Lower leg skin (tissue), 4 donors: ENCODE measurements around the gene RSPH1. TPM values are rescaled to one million over a fixed set of nuclear protein-coding genes. Genes with fewer than 3 reads are reported as not detected.
A peak's percentile ranks its signal among the peaks of the same experiment; 100 is the strongest.

ENCODE experiments used
- DNase-seq, 2 donors: peaks; one replicate each; pipeline ENCODE4 v3.0.0-alpha.2; 2019; ENCODE audit warnings: low spot score in 2 of 2
- H3K4me3 ChIP-seq: fragments of 200-600 bp; sonication (generic); 2 replicates; pipeline ENCODE4 v1.5.1; 2017; ENCODE audit warnings: mild to moderate bottlenecking, low read depth; ENCODE audit not compliant: poor library complexity, severe bottlenecking
- CTCF ChIP-seq, 3 donors: fragments of 450-650 bp; IDR thresholded peaks; one replicate each; pipeline ENCODE4 v1.5.1; 2016; ENCODE audit warnings: antibody characterized with exemption in 3 of 3, mild to moderate bottlenecking in 3 of 3, moderate library complexity in 2 of 3
- POLR2A ChIP-seq, 2 donors: fragments of 450-650 bp; IDR thresholded peaks; one replicate each; pipeline ENCODE4 v1.6.1; 2016 to 2017; ENCODE audit warnings: antibody characterized with exemption in 2 of 2, mild to moderate bottlenecking in 1 of 2, moderate library complexity in 1 of 2
- WGBS, 2 donors: methylation state at CpG; one replicate each; pipeline ENCODE4 v1.1.5; 2018; 5-methylcytosine and 5-hydroxymethylcytosine counted together
- intact Hi-C: fragments of 100-400 bp; cut with DNase I; formaldehyde crosslinking; loops from one replicate; pipeline ENCODE4 v1.15.0; 2023; ENCODE audit warnings: low total_unique reads
- total RNA-seq, 4 donors: library from RNA; depleted of rRNA; stranded (reverse); fragments of >200 nt; gene quantifications; one replicate each; pipeline ENCODE4 v1.1.0, GENCODE V29; 2016

The RSPH1 gene
- total RNA-seq, 4 donors from 2014 or later, result 0.34 to 3.7 (median 2.1) TPM

GRCh38 chr21:42530167-42530518 lies 34.1 kb upstream of the RSPH1 start:
- DNase-seq, result peak in 1 of 2 donors; percentile 72
- TF ChIP-seq CTCF (IDR thresholded peaks at IDR 0.05) (no peak), POLR2A (IDR thresholded peaks at IDR 0.05) (no peak)
- intact Hi-C loops, result no loop called here
- no peak overlapping the region for H3K4me3 ChIP-seq
- WGBS, 2 donors, result 74 to 81% methylated on average over 5 of the region's 5 CpGs

GRCh38 chr21:42527489-42528158 lies 31.6 kb upstream of the RSPH1 start:
- WGBS, 2 donors, result 75 to 76% methylated on average over 13 of the region's 13 CpGs
- intact Hi-C loops, result no loop called here

GRCh38 chr21:42527127-42527488 lies 31.1 kb upstream of the RSPH1 start:
- WGBS, 2 donors, result 92 to 93% methylated on average over 7 to 8 of the region's 8 CpGs
- no peak overlapping the region for H3K4me3 ChIP-seq
- no peak for DNase-seq
- intact Hi-C loops, result no loop called here
- TF ChIP-seq POLR2A (IDR thresholded peaks at IDR 0.05) (no peak), CTCF (IDR thresholded peaks at IDR 0.05) (no peak)

More at GRCh38 chr21:42527489-42528158, 31.6 kb upstream of the RSPH1 start:
- DNase-seq, result peak in 1 of 2 donors; percentile 81
- no peak overlapping the region for H3K4me3 ChIP-seq
- TF ChIP-seq POLR2A (IDR thresholded peaks at IDR 0.05) (no peak), CTCF (IDR thresholded peaks at IDR 0.05) (no peak)

DNA sequence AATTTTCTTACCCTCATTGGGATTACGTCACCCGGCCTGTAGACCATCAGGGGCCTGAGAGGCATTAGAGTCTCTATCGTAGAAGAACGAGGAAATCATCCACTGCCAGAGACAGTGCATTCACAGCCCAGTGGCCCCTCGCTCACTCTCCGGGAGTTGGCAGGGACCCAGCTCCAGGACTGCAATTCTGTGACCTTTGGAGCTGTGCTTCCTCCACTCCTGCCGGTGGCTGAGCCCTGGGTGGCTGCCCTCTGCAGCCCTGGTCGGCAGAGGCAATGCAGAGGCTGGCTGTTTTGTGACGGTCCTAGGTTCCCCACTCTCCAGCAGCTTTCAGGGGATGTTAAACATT lies 30.3 kb upstream of the RSPH1 start:
- 78 to 81% methylated on average over 9 of the region's 9 CpGs for WGBS, 2 donors
- H3K4me3 ChIP-seq, result no peak overlapping the region
- intact Hi-C loops, result no loop called here
- DNase-seq, result peak in 1 of 2 donors; percentile 85
- TF ChIP-seq CTCF (IDR thresholded peaks at IDR 0.05) (no peak), POLR2A (IDR thresholded peaks at IDR 0.05) (no peak)

DNA sequence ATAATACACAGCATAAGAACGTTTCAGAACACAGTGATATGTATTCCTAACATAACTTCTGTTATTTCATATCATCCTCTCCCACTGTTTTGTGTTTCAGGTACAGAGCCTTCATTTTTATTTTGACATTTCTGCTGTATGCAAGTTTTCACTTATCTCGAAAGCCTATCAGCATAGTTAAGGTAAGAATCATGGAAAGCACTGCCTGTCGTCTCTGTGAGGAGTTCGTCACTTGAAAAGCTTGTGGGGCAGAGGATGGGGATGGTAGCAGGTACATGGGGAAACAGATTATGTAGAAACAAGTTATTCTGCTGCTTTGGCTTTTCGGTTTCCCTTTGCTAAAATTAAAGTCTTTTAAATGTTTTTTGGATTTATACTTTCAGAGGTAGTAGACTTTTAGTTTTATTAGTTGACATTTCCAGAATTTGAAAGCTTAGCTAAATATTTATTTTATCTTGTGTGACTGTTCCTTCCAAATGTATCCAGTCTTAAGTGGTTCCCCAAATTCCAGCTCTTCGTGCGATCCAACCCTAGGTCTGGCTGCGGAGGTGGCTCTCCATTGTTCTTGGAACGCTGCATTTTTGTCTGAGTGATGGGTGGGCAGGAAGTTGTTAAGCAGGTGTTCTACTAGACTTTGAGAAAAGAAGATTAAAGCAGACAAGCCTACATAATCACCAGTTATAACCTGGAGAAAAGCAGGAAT lies 29.8 kb upstream of the RSPH1 start:
- WGBS, 2 donors, result 83 to 84% methylated on average over 9 of the region's 9 CpGs
- H3K4me3 ChIP-seq, result no peak overlapping the region
- no peak for DNase-seq
- TF ChIP-seq POLR2A (IDR thresholded peaks at IDR 0.05) (no peak), CTCF (IDR thresholded peaks at IDR 0.05) (no peak)
- intact Hi-C loops, result no loop called here
